AG04449 (cell line): ENCODE results near the gene IDH3A.

Experiments
- CTCF ChIA-PET: fragments of 350-600 bp; formaldehyde crosslinking; extraction: SDS; loops from one replicate; lab custom pipeline; 2021; ENCODE audit warnings: antibody characterized with exemption; lab: Yijun Ruan, JAX
- POLR2A ChIA-PET: fragments of 400-600, 350-600 bp; formaldehyde crosslinking; extraction: SDS; loops from one replicate; lab custom pipeline; 2020; ENCODE audit warnings: antibody characterized with exemption, inconsistent platforms; lab: Yijun Ruan, JAX
- DNase-seq: peaks from one replicate; pipeline ENCODE4 v3.0.0-alpha.2; 2010; ENCODE audit warnings: low read depth, low spot score
- H3K4me3 ChIP-seq: 2 replicates; pipeline ENCODE4 v1.5.1; 2011; ENCODE audit warnings: low read depth, mild to moderate bottlenecking, control low read depth, low read length
- CTCF ChIP-seq: IDR thresholded peaks from one replicate; pipeline ENCODE4 v1.5.1; 2011; ENCODE audit warnings: mild to moderate bottlenecking, moderate library complexity, low read length, control low read depth, inconsistent platforms; ENCODE audit not compliant: insufficient read depth; ENCODE audit errors: missing control alignments

Gene IDH3A

GRCh38 chr15:78112551-78112950, 36.6 kb upstream of the IDH3A start:
- ChIA-PET POLR2A (no interaction called here), CTCF (interaction anchor here (0.6 to 22.7 kb wide), 34 partner anchors 10 to 615 kb away, joined by 3 to 538 read pairs (median 4); partner anchors contain the start of genes ACSBG1, CIB2 and SKIC8)
- no peak for TF ChIP-seq CTCF
- DNase-seq, result no peak
- H3K4me3 ChIP-seq, result no peak overlapping the region

- H3K4me3 ChIP-seq, result no peak overlapping the region
- ChIA-PET CTCF (interaction anchor here (0.8 to 5.1 kb wide), 6 partner anchors 10 to 161 kb away, joined by 3 to 55 read pairs (median 8); partner anchors contain the start of gene CIB2), POLR2A (no interaction called here)
- no peak for TF ChIP-seq CTCF
- DNase-seq, result no peak
These were observed 28.6 kb upstream of the IDH3A start for GRCh38 chr15:78120523-78120922.

- CTCF ChIA-PET, result interaction anchor here (1.1 to 14.9 kb wide), 5 partner anchors 16 to 161 kb away, joined by 4 to 145 read pairs (median 13); no protein-coding TSS in a partner anchor
- DNase-seq, result no peak
- H3K4me3 ChIP-seq, result no peak overlapping the region
- TF ChIP-seq CTCF, result no peak
- POLR2A ChIA-PET, result interaction anchor here (0.6 kb wide), 1 partner anchor 30 kb away, joined by 3 read pairs; no protein-coding TSS in a partner anchor
These were observed 23.9 kb upstream of the IDH3A start for GRCh38 chr15:78125267-78125666.

GRCh38 chr15:78127882-78128281, 21.3 kb upstream of the IDH3A start:
- ChIA-PET POLR2A (no interaction called here), CTCF (interaction anchor here (1.0 to 14.9 kb wide), 4 partner anchors 12 to 169 kb away, joined by 3 to 145 read pairs (median 61); no protein-coding TSS in a partner anchor)
- no peak for TF ChIP-seq CTCF
- H3K4me3 ChIP-seq, result no peak overlapping the region
- DNase-seq, result no peak

GRCh38 chr15:78129077-78129750, 19.9 kb upstream of the IDH3A start:
- CTCF ChIA-PET, result interaction anchor here (1.1 to 14.9 kb wide), 5 partner anchors 16 to 163 kb away, joined by 3 to 145 read pairs (median 21); no protein-coding TSS in a partner anchor
- DNase-seq, result no peak

More at GRCh38 chr15:78129077-78129750, 19.9 kb upstream of the IDH3A start:
- TF ChIP-seq CTCF, result no peak
- no peak overlapping the region for H3K4me3 ChIP-seq
- POLR2A ChIA-PET, result no interaction called here
